ENCODE measurements around the gene ISG15. TPM values are rescaled to one million over a fixed set of nuclear protein-coding genes. Genes with fewer than 3 reads are reported as not detected.

The ISG15 gene
- total and polyA plus RNA-seq, 2 of the 13 experiments (the other 11 are each of a cell fraction or from before 2014, with no cell fraction given), result 42.1 to 54.9 TPM

GRCh38 chr1:975896-976683 is 37.2 kb upstream of the ISG15 start (continued):
- TF ChIP-seq MATR3 (CRISPR knock-in tag; IDR thresholded peaks at IDR 0.05) (no peak), MLXIP (CRISPR knock-in tag; IDR thresholded peaks at IDR 0.05; ENCODE audit: borderline replicate concordance) (no peak), TEAD2 (CRISPR knock-in tag; IDR thresholded peaks at IDR 0.05) (no peak), NR0B2 (CRISPR knock-in tag; IDR thresholded peaks at IDR 0.05) (no peak), CC2D1A (CRISPR knock-in tag; IDR thresholded peaks at IDR 0.05) (no peak), ZNF543 (CRISPR knock-in tag; IDR thresholded peaks at IDR 0.05) (0 out of 2 replicates have a peak, but pooled peaks have one; percentile 32), GRHL1 (CRISPR knock-in tag; conservative IDR thresholded peaks at IDR 0.05) (no peak), ZSCAN25 (CRISPR knock-in tag; IDR thresholded peaks at IDR 0.05) (no peak), PBX3 (CRISPR knock-in tag; IDR thresholded peaks at IDR 0.05; ENCODE audit: borderline replicate concordance) (no peak), ZNF10 (CRISPR knock-in tag; IDR thresholded peaks at IDR 0.05; ENCODE audit: borderline replicate concordance, low read depth) (no peak), NR2F1 (CRISPR knock-in tag; IDR thresholded peaks at IDR 0.05) (no peak), ZNF274 (CRISPR knock-in tag; IDR thresholded peaks at IDR 0.05) (no peak), ZNF878 (CRISPR knock-in tag; IDR thresholded peaks at IDR 0.05) (no peak), ZNF563 (CRISPR knock-in tag; IDR thresholded peaks at IDR 0.05) (no peak), FOSL1 (CRISPR knock-in tag; IDR thresholded peaks at IDR 0.05; ENCODE audit: borderline replicate concordance) (no peak), ZNF414 (CRISPR knock-in tag; IDR thresholded peaks at IDR 0.05) (no peak), NCOA1 (CRISPR knock-in tag; IDR thresholded peaks at IDR 0.05) (no peak), ZNF784 (CRISPR knock-in tag; IDR thresholded peaks at IDR 0.05; ENCODE audit: borderline replicate concordance) (no peak), ZNF639 (CRISPR knock-in tag; conservative IDR thresholded peaks at IDR 0.05) (no peak)

Data from HepG2 (cell line).